Small intestine (tissue), 7 donors: Measurements from ENCODE around the gene EPHA5. TPM values are rescaled to one million over a fixed set of nuclear protein-coding genes. Genes with fewer than 3 reads are reported as not detected.

Experiments
- DNase-seq, 2 donors: peaks; one replicate each; pipeline versions ENCODE4 v3.0.0 to v3.0.0-alpha.2; 2013
- FAIRE-seq: peaks from 2 replicates; lab custom pipeline; 2012; peaks lifted over from hg19 to GRCh38; lab: Jason Lieb, UNC
- H3K27ac ChIP-seq, 3 donors: one replicate each; pipeline ENCODE4 v1.5.1; 2013; ENCODE audit warnings: low read length in 2 of 3, mild to moderate bottlenecking in 2 of 3, control low read depth in 1 of 3, inconsistent platforms in 1 of 3, low read depth in 1 of 3, moderate library complexity in 1 of 3
- H3K27me3 ChIP-seq, 3 donors: one replicate each; pipeline ENCODE4 v1.6.1; 2013; ENCODE audit warnings: low read length in 3 of 3, inconsistent platforms in 1 of 3; ENCODE audit not compliant: control insufficient read depth in 3 of 3, insufficient read depth in 3 of 3
- H3K36me3 ChIP-seq, 3 donors: one replicate each; pipeline ENCODE4 v1.6.1; 2013; ENCODE audit warnings: low read length in 3 of 3, inconsistent platforms in 1 of 3, low read depth in 1 of 3, mild to moderate bottlenecking in 1 of 3, moderate library complexity in 1 of 3; ENCODE audit not compliant: control insufficient read depth in 3 of 3, insufficient read depth in 2 of 3
- H3K4me1 ChIP-seq, 3 donors: one replicate each; pipeline ENCODE4 v1.6.1; 2013; ENCODE audit warnings: low read length in 2 of 3, inconsistent platforms in 1 of 3, low read depth in 1 of 3, mild to moderate bottlenecking in 1 of 3, moderate library complexity in 1 of 3; ENCODE audit not compliant: control insufficient read depth in 3 of 3, insufficient read depth in 2 of 3
- H3K4me3 ChIP-seq, 3 donors: one replicate each; pipeline ENCODE4 v1.5.1; 2013; ENCODE audit warnings: low read length in 3 of 3, control low read depth in 1 of 3, inconsistent platforms in 1 of 3, low read depth in 1 of 3, mild to moderate bottlenecking in 1 of 3, moderate library complexity in 1 of 3
- H3K9me3 ChIP-seq, 2 donors: one replicate each; pipeline ENCODE4 v1.6.1; 2013; ENCODE audit warnings: low read depth in 1 of 2, low read length in 1 of 2; ENCODE audit not compliant: control insufficient read depth in 2 of 2, insufficient read depth in 1 of 2
- WGBS, 3 donors: extraction: QIAGEN DNeasy Blood & Tissue Kit; methylation state at CpG; one replicate each; pipeline ENCODE4 v1.1.7; 2013; 5-methylcytosine and 5-hydroxymethylcytosine counted together
- polyA plus RNA-seq, 4 donors: library from polyadenylated mRNA; stranded (reverse) in 3 of 4; unstranded in 1 of 4; fragments of 200-250 nt in 3 of 4; fragments of 120-200 nt in 1 of 4; gene quantifications; one replicate each; pipeline versions ENCODE4 v1.2.1 to v1.2.3, GENCODE V29; 2013
- donor health status: healthy with polysubstance abuse.
- donor health status: control.
- donor health status: control.
- donor health status: Bipolar disorder and iron deficiency.
- donor health status: healthy.

EPHA5 gene
- polyA plus RNA-seq, 4 donors = 0.03 to 0.07 TPM; not detected in 2

GRCh38 chr4:65600656-65601055 is 69.6 kb downstream of the EPHA5 start:
- Histone ChIP-seq H3K4me1 (no peaks in the 10 kb centered on the region), H3K9me3 (no peaks in the 10 kb centered on the region)
- 68 to 75% (median 69%) methylated on average over 3 of the region's 3 CpGs for WGBS, 3 donors

DNA sequence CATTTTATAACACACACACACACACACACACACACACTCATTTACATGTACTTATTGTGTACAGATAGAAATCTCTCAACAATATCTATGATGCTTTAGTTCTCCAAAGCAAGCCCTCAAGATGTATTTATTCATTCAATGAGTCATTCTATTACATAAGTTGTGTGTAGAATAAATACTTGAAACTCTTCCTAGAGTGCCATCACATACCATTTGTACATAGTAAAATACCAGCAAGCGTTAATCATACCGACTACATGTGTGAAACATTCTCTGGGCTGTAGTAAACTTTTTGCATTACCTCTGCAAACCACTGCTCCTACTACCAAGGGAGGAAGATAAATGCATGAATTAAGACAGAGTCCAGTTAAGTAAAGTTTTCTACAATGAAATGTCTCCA is 70.9 kb downstream of the EPHA5 start:
- FAIRE-seq (no peak), DNase-seq (no peak)
- Histone ChIP-seq H3K4me3 (no peak overlapping the region), H3K36me3 (no peaks in the 10 kb centered on the region), H3K27me3 (no peaks in the 10 kb centered on the region), H3K4me1 (no peaks in the 10 kb centered on the region), H3K27ac (no peak overlapping the region), H3K9me3 (no peaks in the 10 kb centered on the region)
- WGBS, 3 donors = 84 to 95% (median 92%) methylated on average over 2 of the region's 2 CpGs

More at GRCh38 chr4:65600656-65601055, 69.6 kb downstream of the EPHA5 start:
- H3K27ac ChIP-seq = no peak overlapping the region
- DNase-seq (no peak), FAIRE-seq (no peak)
- H3K4me3 ChIP-seq = no peak overlapping the region
- no peaks in the 10 kb centered on the region for H3K36me3 ChIP-seq
- no peaks in the 10 kb centered on the region for H3K27me3 ChIP-seq

DNA sequence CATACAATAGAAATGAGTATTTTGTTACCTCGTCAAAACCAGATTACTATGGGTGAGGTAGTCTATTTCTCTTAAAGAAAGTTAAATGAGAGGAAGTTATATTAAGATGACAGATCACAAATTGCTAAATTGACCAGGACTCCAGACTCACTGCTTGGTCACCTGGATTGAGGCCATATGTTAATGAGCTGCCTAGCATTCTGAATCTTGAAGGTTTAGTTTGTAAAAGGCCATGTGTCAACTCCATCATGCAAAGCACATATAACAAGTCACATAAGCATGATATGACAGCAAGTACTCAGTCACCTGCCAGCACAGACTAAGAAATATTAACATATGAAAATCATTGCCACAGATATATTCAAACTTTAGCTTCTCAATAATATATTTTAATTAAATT is 72.6 kb downstream of the EPHA5 start:
- FAIRE-seq = no peak
- WGBS, 3 donors = 76 to 100% (median 91%) methylated on average over 1 of the region's 1 CpG

GRCh38 chr4:65592089-65592488 is 78.2 kb downstream of the EPHA5 start:
- no peak overlapping the region for H3K27ac ChIP-seq
- no peaks in the 10 kb centered on the region for H3K27me3 ChIP-seq
- H3K36me3 ChIP-seq = no peaks in the 10 kb centered on the region
- no peak for DNase-seq
- no peak for FAIRE-seq
- no peaks in the 10 kb centered on the region for H3K4me1 ChIP-seq
- no peak overlapping the region for H3K4me3 ChIP-seq
- WGBS, 3 donors = 46 to 58% (median 56%) methylated on average over 3 of the region's 3 CpGs
- H3K9me3 ChIP-seq = peaks cover 0 to 1% of the 10 kb centered on the region in 2 donors

More for the DNA sequence above, 72.6 kb downstream of the EPHA5 start:
- Histone ChIP-seq H3K4me3 (no peak overlapping the region), H3K27ac (no peak overlapping the region), H3K4me1 (no peaks in the 10 kb centered on the region), H3K27me3 (no peaks in the 10 kb centered on the region), H3K9me3 (no peaks in the 10 kb centered on the region), H3K36me3 (no peaks in the 10 kb centered on the region)
- DNase-seq = no peak

DNA sequence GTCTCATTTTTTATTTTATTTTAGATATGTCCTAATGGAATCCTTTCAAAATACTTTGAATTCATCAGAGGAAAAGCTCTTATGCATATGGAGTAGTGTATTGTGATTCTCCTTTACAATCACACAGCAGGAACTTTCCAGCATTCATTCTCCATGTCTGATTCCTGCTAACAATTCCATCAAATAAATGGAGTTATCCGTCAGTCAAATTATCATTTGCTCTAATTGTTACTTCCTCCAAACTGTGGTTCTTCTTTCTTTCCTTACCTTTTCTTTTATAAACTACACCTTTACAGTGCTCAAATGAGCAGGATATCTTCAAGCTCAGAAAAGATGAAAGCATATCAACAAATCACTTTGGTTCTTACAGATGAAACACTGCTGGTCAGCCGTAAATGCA is 80.4 kb downstream of the EPHA5 start:
- 43 to 63% (median 62%) methylated on average over 2 of the region's 2 CpGs for WGBS, 3 donors

DNA sequence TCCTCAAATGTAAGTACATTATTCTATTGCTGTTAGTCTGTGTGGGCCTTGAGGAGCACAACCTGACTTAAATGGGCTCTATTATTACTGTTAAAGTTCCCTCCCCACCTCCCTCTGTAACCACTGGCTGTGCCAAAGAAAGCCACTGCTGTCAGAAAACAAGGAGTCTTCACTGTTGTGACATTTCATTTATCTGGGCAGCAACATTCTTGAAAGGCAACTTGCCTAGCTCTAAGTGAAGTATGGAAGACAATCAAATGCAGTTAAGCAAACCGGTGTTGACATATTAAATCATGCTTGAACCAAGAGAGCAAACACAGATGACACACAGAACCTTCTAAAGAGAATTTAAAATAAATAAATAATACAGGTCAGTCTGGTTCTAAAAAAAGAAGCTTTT is 81.0 kb downstream of the EPHA5 start:
- FAIRE-seq (no peak), DNase-seq (no peak)
- Histone ChIP-seq H3K27ac (no peak overlapping the region), H3K9me3 (peaks cover 0 to 1% of the 10 kb centered on the region in 2 donors), H3K27me3 (no peaks in the 10 kb centered on the region), H3K4me3 (no peak overlapping the region), H3K36me3 (no peaks in the 10 kb centered on the region), H3K4me1 (no peaks in the 10 kb centered on the region)
- WGBS, 3 donors = 57 to 68% (median 67%) methylated on average over 1 of the region's 1 CpG

More for the DNA sequence above, 80.4 kb downstream of the EPHA5 start:
- FAIRE-seq (no peak), DNase-seq (no peak)
- Histone ChIP-seq H3K9me3 (peaks cover 0 to 1% of the 10 kb centered on the region in 2 donors), H3K36me3 (no peaks in the 10 kb centered on the region), H3K4me1 (no peaks in the 10 kb centered on the region), H3K27ac (no peak overlapping the region), H3K4me3 (no peak overlapping the region), H3K27me3 (no peaks in the 10 kb centered on the region)

GRCh38 chr4:65580551-65580950 is 89.7 kb downstream of the EPHA5 start:
- H3K4me3 ChIP-seq = no peak overlapping the region
- no peaks in the 10 kb centered on the region for H3K9me3 ChIP-seq
- H3K4me1 ChIP-seq = no peaks in the 10 kb centered on the region
- no peaks in the 10 kb centered on the region for H3K36me3 ChIP-seq
- DNase-seq (no peak), FAIRE-seq (no peak)
- WGBS, 3 donors = 72 to 81% (median 76%) methylated on average over 1 of the region's 1 CpG
- H3K27ac ChIP-seq = no peak overlapping the region
- no peaks in the 10 kb centered on the region for H3K27me3 ChIP-seq

GRCh38 chr4:65566473-65566872 is 103.8 kb downstream of the EPHA5 start:
- no peak for DNase-seq
- H3K27ac ChIP-seq = no peak overlapping the region
- H3K27me3 ChIP-seq = no peaks in the 10 kb centered on the region
- H3K9me3 ChIP-seq = no peaks in the 10 kb centered on the region
- H3K36me3 ChIP-seq = no peaks in the 10 kb centered on the region
- FAIRE-seq = no peak
- 74 to 80% (median 78%) methylated on average over 2 of the region's 2 CpGs for WGBS, 3 donors
- no peak overlapping the region for H3K4me3 ChIP-seq
- no peaks in the 10 kb centered on the region for H3K4me1 ChIP-seq

GRCh38 chr4:65561164-65561563 is 109.1 kb downstream of the EPHA5 start:
- 19 to 49% (median 39%) methylated on average over 2 of the region's 2 CpGs for WGBS, 3 donors
- no peak overlapping the region for H3K27ac ChIP-seq
- no peaks in the 10 kb centered on the region for H3K36me3 ChIP-seq
- no peaks in the 10 kb centered on the region for H3K4me1 ChIP-seq
- no peak for DNase-seq
- FAIRE-seq = no peak
- H3K27me3 ChIP-seq = no peaks in the 10 kb centered on the region
- H3K4me3 ChIP-seq = no peak overlapping the region
- no peaks in the 10 kb centered on the region for H3K9me3 ChIP-seq
